ENCODE data around the gene DOK3. TPM values are rescaled to one million over a fixed set of nuclear protein-coding genes. Genes with fewer than 3 reads are reported as not detected.
A peak's percentile ranks its signal among the peaks of the same experiment; 100 is the strongest.

Gene DOK3
- total and polyA plus RNA-seq, 2 of the 13 experiments (the other 11 are each of a cell fraction or from before 2014, with no cell fraction given) = 1.4 to 1.5 TPM

DNA sequence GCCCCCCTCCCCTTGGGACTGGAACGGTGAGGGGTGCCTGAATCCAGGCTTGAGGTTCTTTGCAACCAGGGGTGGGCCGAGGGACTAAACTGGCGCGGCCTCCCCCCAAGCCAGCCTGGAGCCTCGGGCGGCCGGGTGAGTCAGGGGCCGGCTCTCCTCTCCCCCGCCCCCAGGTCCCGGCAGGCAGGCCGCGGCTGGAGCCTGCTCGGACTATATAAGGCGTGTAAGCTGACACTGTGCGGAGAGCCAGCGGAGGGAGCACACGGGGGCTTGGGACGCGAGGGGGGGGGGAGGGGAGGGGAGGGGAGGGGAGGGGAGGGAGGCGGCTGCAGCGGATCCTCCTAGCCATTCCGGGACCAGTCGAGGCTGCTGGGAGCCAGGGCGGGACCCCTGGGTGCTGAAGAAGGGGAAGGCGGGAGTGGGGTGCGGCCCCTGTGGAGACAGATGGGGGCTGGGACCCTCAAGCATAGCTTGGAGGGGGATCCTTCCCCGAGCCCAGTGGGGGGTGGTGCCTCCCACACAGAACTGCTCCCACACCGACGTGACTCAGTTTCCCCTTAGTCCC lies 12.8 kb downstream of the DOK3 start (continued):
- TF ChIP-seq, protein P1, sequence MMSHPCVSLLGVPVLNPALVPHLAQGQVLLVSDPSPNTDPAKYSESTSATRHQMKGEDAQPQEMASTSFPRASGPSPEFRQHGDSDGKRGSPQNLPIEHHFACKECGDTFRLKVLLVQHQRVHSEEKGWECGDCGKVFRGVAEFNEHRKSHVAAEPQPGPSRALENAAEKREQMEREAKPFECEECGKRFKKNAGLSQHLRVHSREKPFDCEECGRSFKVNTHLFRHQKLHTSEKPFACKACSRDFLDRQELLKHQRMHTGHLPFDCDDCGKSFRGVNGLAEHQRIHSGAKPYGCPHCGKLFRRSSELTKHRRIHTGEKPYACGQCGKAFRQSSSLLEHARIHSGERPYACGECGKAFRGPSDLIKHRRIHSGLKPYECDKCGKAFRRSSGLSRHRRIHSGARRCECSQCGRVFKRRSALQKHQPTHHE (CRISPR knock-in tag; IDR thresholded peaks at IDR 0.05; ENCODE audit: borderline replicate concordance) = 0 out of 2 replicates have a peak, but pooled peaks have one; percentile 2
- TF ChIP-seq, protein P2, sequence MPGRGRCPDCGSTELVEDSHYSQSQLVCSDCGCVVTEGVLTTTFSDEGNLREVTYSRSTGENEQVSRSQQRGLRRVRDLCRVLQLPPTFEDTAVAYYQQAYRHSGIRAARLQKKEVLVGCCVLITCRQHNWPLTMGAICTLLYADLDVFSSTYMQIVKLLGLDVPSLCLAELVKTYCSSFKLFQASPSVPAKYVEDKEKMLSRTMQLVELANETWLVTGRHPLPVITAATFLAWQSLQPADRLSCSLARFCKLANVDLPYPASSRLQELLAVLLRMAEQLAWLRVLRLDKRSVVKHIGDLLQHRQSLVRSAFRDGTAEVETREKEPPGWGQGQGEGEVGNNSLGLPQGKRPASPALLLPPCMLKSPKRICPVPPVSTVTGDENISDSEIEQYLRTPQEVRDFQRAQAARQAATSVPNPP (CRISPR knock-in tag; IDR thresholded peaks at IDR 0.05) = no peak
- TF ChIP-seq TAF1 (CRISPR knock-in tag; IDR thresholded peaks at IDR 0.05) (no peak), ZNF616 (CRISPR knock-in tag; IDR thresholded peaks at IDR 0.05; ENCODE audit: low read depth) (0 out of 2 replicates have a peak, but pooled peaks have one; percentile 48), HDAC2 (CRISPR knock-in tag; IDR thresholded peaks at IDR 0.05) (no peak; the same call in 1 of the 2 replicates), HIVEP1 (CRISPR knock-in tag; IDR thresholded peaks at IDR 0.05) (no peak), SP5 (CRISPR knock-in tag; IDR thresholded peaks at IDR 0.05; ENCODE audit: borderline replicate concordance, low read depth) (0 out of 2 replicates have a peak, but pooled peaks have one; percentile 9), ATF7 (IDR thresholded peaks at IDR 0.05) (no peak), ATF7 (CRISPR knock-in tag; IDR thresholded peaks at IDR 0.05) (no peak), TAF15 (IDR thresholded peaks at IDR 0.05; ENCODE audit: low read depth, low read length, poor library complexity, severe bottlenecking) (no peak), ZNF564 (CRISPR knock-in tag; IDR thresholded peaks at IDR 0.05) (no peak), AGO2 (optimal IDR thresholded peaks at IDR 0.05; ENCODE audit: low read depth, low read length) (peak; percentile 62), AGO1 (IDR thresholded peaks at IDR 0.05; ENCODE audit: low read depth, low read length, poor library complexity, severe bottlenecking) (no peak), CBX2 (IDR thresholded peaks at IDR 0.05; ENCODE audit: low read depth, low read length) (no peak), CBX2 (CRISPR knock-in tag; IDR thresholded peaks at IDR 0.05; ENCODE audit: low read depth) (no peak), MED13 (CRISPR knock-in tag; IDR thresholded peaks at IDR 0.05) (no peak), ZNF253 (CRISPR knock-in tag; IDR thresholded peaks at IDR 0.05; ENCODE audit: borderline replicate concordance) (no peak), ELF1 (CRISPR knock-in tag; IDR thresholded peaks at IDR 0.05) (no peak), ZNF549 (CRISPR knock-in tag; IDR thresholded peaks at IDR 0.05) (no peak), ZNF841 (CRISPR knock-in tag; IDR thresholded peaks at IDR 0.05; ENCODE audit: borderline replicate concordance) (no peak), TARDBP (CRISPR knock-in tag; IDR thresholded peaks at IDR 0.05) (0 out of 2 replicates have a peak, but pooled peaks have one; percentile 4), BRD4 (CRISPR knock-in tag; IDR thresholded peaks at IDR 0.05) (no peak), TCF7 (IDR thresholded peaks at IDR 0.05; ENCODE audit: low read depth) (no peak)
- TF ChIP-seq, protein P3, sequence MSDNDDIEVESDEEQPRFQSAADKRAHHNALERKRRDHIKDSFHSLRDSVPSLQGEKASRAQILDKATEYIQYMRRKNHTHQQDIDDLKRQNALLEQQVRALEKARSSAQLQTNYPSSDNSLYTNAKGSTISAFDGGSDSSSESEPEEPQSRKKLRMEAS (IDR thresholded peaks at IDR 0.05) = peak; percentile 55; the same call in 1 of the 2 replicates
- TF ChIP-seq, protein P4, sequence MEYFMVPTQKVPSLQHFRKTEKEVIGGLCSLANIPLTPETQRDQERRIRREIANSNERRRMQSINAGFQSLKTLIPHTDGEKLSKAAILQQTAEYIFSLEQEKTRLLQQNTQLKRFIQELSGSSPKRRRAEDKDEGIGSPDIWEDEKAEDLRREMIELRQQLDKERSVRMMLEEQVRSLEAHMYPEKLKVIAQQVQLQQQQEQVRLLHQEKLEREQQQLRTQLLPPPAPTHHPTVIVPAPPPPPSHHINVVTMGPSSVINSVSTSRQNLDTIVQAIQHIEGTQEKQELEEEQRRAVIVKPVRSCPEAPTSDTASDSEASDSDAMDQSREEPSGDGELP (IDR thresholded peaks at IDR 0.05; ENCODE audit: borderline replicate concordance, low read depth) = no peak
- TF ChIP-seq, protein P5, sequence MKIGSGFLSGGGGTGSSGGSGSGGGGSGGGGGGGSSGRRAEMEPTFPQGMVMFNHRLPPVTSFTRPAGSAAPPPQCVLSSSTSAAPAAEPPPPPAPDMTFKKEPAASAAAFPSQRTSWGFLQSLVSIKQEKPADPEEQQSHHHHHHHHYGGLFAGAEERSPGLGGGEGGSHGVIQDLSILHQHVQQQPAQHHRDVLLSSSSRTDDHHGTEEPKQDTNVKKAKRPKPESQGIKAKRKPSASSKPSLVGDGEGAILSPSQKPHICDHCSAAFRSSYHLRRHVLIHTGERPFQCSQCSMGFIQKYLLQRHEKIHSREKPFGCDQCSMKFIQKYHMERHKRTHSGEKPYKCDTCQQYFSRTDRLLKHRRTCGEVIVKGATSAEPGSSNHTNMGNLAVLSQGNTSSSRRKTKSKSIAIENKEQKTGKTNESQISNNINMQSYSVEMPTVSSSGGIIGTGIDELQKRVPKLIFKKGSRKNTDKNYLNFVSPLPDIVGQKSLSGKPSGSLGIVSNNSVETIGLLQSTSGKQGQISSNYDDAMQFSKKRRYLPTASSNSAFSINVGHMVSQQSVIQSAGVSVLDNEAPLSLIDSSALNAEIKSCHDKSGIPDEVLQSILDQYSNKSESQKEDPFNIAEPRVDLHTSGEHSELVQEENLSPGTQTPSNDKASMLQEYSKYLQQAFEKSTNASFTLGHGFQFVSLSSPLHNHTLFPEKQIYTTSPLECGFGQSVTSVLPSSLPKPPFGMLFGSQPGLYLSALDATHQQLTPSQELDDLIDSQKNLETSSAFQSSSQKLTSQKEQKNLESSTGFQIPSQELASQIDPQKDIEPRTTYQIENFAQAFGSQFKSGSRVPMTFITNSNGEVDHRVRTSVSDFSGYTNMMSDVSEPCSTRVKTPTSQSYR (CRISPR knock-in tag; IDR thresholded peaks at IDR 0.05; ENCODE audit: borderline replicate concordance) = 0 out of 2 replicates have a peak, but pooled peaks have one; percentile 58
